Transverse colon (tissue), 4 donors: ENCODE results near the gene SMIM21. TPM values are rescaled to one million over a fixed set of nuclear protein-coding genes. Genes with fewer than 3 reads are reported as not detected.

Experiments
- DNase-seq: peaks from one replicate; pipeline ENCODE4 v3.0.0-alpha.2; 2019
- H3K27ac ChIP-seq, 4 donors: fragments of 200-600 bp; sonication (generic); 2 replicates each; pipeline ENCODE4 v1.5.1; 2016 to 2018; ENCODE audit warnings: inconsistent platforms in 4 of 4
- H3K27me3 ChIP-seq: fragments of 200-600 bp; sonication (generic); 2 replicates; pipeline ENCODE4 v1.5.1; 2017; ENCODE audit warnings: inconsistent platforms
- H3K36me3 ChIP-seq, 4 donors: fragments of 200-600 bp; sonication (generic); 2 replicates each; pipeline ENCODE4 v1.5.1; 2017 to 2019; ENCODE audit warnings: inconsistent platforms in 4 of 4
- H3K4me1 ChIP-seq, 4 donors: fragments of 200-600 bp; sonication (generic); 2 replicates each; pipeline ENCODE4 v1.5.1; 2017 to 2020; ENCODE audit warnings: inconsistent platforms in 4 of 4
- H3K4me3 ChIP-seq, 4 donors: fragments of 200-600 bp; sonication (generic); 1 replicate in 1 of 4; 2 replicates in 3 of 4; pipeline versions ENCODE4 v1.5.1 to v1.6.1; 2017 to 2019; ENCODE audit warnings: inconsistent platforms in 4 of 4
- H3K9me3 ChIP-seq, 2 donors: fragments of 200-600 bp; sonication (generic); 2 replicates each; pipeline ENCODE4 v1.5.1; 2017 to 2019; ENCODE audit warnings: inconsistent platforms in 2 of 2
- CTCF ChIP-seq, 5 experiments: fragments of 200-600 bp in 3 of 5; fragments of 450-650 bp in 2 of 5; sonication (generic) in 3 of 5; IDR thresholded peaks; 1 replicate in 2 of 5; 2 replicates in 3 of 5; pipeline ENCODE4 v1.5.1; 2016 to 2017; ENCODE audit warnings: antibody characterized with exemption in 5 of 5, inconsistent platforms in 3 of 5, mild to moderate bottlenecking in 2 of 5, moderate library complexity in 1 of 5
- EP300 ChIP-seq: sonication (generic); formaldehyde crosslinking; IDR thresholded peaks from one replicate; pipeline ENCODE4 v1.6.1; 2017; ENCODE audit warnings: antibody characterized with exemption, low read depth
- POLR2A ChIP-seq: fragments of 450-650 bp; IDR thresholded peaks from one replicate; pipeline ENCODE4 v1.6.1; 2016; ENCODE audit warnings: antibody characterized with exemption, mild to moderate bottlenecking, moderate library complexity
- POLR2AphosphoS5 ChIP-seq, 3 donors: sonication (generic); formaldehyde crosslinking; IDR thresholded peaks; one replicate each; pipeline ENCODE4 v1.6.1; 2016; ENCODE audit warnings: antibody characterized with exemption in 3 of 3
- WGBS, 2 donors: methylation state at CpG; one replicate each; pipeline ENCODE4 v1.1.5; 2018; ENCODE audit warnings: low coverage in 1 of 2; 5-methylcytosine and 5-hydroxymethylcytosine counted together
- in situ Hi-C, 4 donors: fragments of 200-750 bp; cut with MboI; loops; one replicate each; pipeline versions ENCODE4 v1.15.0 to v1.15.1; 2017; ENCODE audit warnings: low sequenced_read_pairs in 3 of 4, low pct_ligation_motif_present in 1 of 4, low pct_unique_long_range_greater_than_20kb in 1 of 4
- intact Hi-C: fragments of 100-400 bp; cut with DNase I; formaldehyde crosslinking; loops from one replicate; pipeline ENCODE4 v1.15.1; 2023; ENCODE audit warnings: low total_unique reads
- total RNA-seq, 4 donors: library from RNA; depleted of rRNA; stranded (reverse); fragments of >200 nt; gene quantifications; one replicate each; pipeline ENCODE4 v1.1.0, GENCODE V29; 2016

Gene SMIM21
- total RNA-seq, 4 donors from 2014 or later: not detected

- 51 to 64% methylated on average over 2 of the region's 2 CpGs for WGBS, 2 donors
- H3K9me3 ChIP-seq: no peaks in the 10 kb centered on the region
- in situ Hi-C loops: no loop called here
- TF ChIP-seq CTCF (IDR thresholded peaks at IDR 0.05) (no peak), POLR2AphosphoS5 (IDR thresholded peaks at IDR 0.05) (no peak), EP300 (no peak), POLR2A (no peak)
- intact Hi-C loops: no loop called here
- H3K4me1 ChIP-seq: no peaks in the 10 kb centered on the region
- no peak for DNase-seq
- H3K27me3 ChIP-seq: no peaks in the 10 kb centered on the region
- H3K27ac ChIP-seq: no peak overlapping the region
- H3K36me3 ChIP-seq: no peaks in the 10 kb centered on the region
- H3K4me3 ChIP-seq: no peak overlapping the region
Measured at GRCh38 chr18:75377258-75377657, 50.2 kb downstream of the SMIM21 start.

- H3K9me3 ChIP-seq: no peaks in the 10 kb centered on the region
- in situ Hi-C loops: no loop called here
- WGBS, 2 donors: 70 to 86% methylated on average over 3 of the region's 3 CpGs
Measured at GRCh38 chr18:75376004-75376403, 51.5 kb downstream of the SMIM21 start.

GRCh38 chr18:75375341-75375740 is 52.2 kb downstream of the SMIM21 start:
- WGBS, 2 donors: 82 to 86% methylated on average over 5 to 6 of the region's 6 CpGs
- TF ChIP-seq POLR2A: no peak
- no peak for TF ChIP-seq CTCF (IDR thresholded peaks at IDR 0.05)
- TF ChIP-seq POLR2AphosphoS5 (IDR thresholded peaks at IDR 0.05): no peak
- no peak for TF ChIP-seq EP300
- intact Hi-C loops: no loop called here
- in situ Hi-C loops: no loop called here
- H3K9me3 ChIP-seq: no peaks in the 10 kb centered on the region
- no peaks in the 10 kb centered on the region for H3K27me3 ChIP-seq
- H3K36me3 ChIP-seq: no peaks in the 10 kb centered on the region
- no peak for DNase-seq
- H3K4me3 ChIP-seq: no peak overlapping the region
- H3K27ac ChIP-seq: no peak overlapping the region
- no peaks in the 10 kb centered on the region for H3K4me1 ChIP-seq

More at GRCh38 chr18:75376004-75376403, 51.5 kb downstream of the SMIM21 start:
- no peaks in the 10 kb centered on the region for H3K27me3 ChIP-seq
- no peak overlapping the region for H3K4me3 ChIP-seq
- no peaks in the 10 kb centered on the region for H3K36me3 ChIP-seq
- no peaks in the 10 kb centered on the region for H3K4me1 ChIP-seq
- no peak for DNase-seq
- no peak overlapping the region for H3K27ac ChIP-seq
- intact Hi-C loops: no loop called here
- TF ChIP-seq EP300 (no peak), POLR2AphosphoS5 (IDR thresholded peaks at IDR 0.05) (no peak), CTCF (IDR thresholded peaks at IDR 0.05) (no peak), POLR2A (no peak)

GRCh38 chr18:75374466-75374865 is 53.0 kb downstream of the SMIM21 start:
- Histone ChIP-seq H3K9me3 (no peaks in the 10 kb centered on the region), H3K27ac (no peak overlapping the region), H3K4me1 (no peaks in the 10 kb centered on the region), H3K4me3 (no peak overlapping the region), H3K36me3 (no peaks in the 10 kb centered on the region), H3K27me3 (no peaks in the 10 kb centered on the region)
- WGBS, 2 donors: 67 to 83% methylated on average over 1 to 6 of the region's 6 CpGs
- TF ChIP-seq CTCF (IDR thresholded peaks at IDR 0.05) (no peak), EP300 (no peak), POLR2A (no peak), POLR2AphosphoS5 (IDR thresholded peaks at IDR 0.05) (no peak)
- in situ Hi-C loops (no loop called here), intact Hi-C loops (no loop called here)
- DNase-seq: no peak
